Measurements from ENCODE around the gene GRIN2B.

Gene GRIN2B

GRCh38 chr12:13981296-13981962 is at the start of gene GRIN2B:
Gene GRIN2B, minus strand, starts transcription at chr12:13981602. Its CDS starts 115,394 bp downstream, at chr12:13866208.
- intact Hi-C loops (cut with micrococcal nuclease) = no loop called here
- no peak within 1 kb of the TSS for H3K27ac Mint-ChIP-seq
- no peaks in the 10 kb centered on the region for H3K9me3 Mint-ChIP-seq
- peaks cover 61% of the 10 kb centered on the region for H3K27me3 Mint-ChIP-seq
- no peaks in the 10 kb centered on the region for H3K36me3 Mint-ChIP-seq (ENCODE audit: low read depth)
- H3K4me3 Mint-ChIP-seq = no peak within 1 kb of the TSS
- H3K4me1 Mint-ChIP-seq (ENCODE audit: low read depth) = no peaks in the 10 kb centered on the region

- Mint-ChIP-seq H3K4me1 (ENCODE audit: low read depth) (no peaks in the 10 kb centered on the region), H3K27me3 (no peaks in the 10 kb centered on the region), H3K4me3 (no peak overlapping the region), H3K9me3 (no peaks in the 10 kb centered on the region), H3K27ac (no peak overlapping the region), H3K36me3 (ENCODE audit: low read depth) (no peaks in the 10 kb centered on the region)
- intact Hi-C loops (cut with micrococcal nuclease) = no loop called here
These were observed 45.1 kb upstream of the GRIN2B start for GRCh38 chr12:14026537-14026936.

GRCh38 chr12:14024591-14024990 is 43.2 kb upstream of the GRIN2B start:
- Mint-ChIP-seq H3K4me1 (ENCODE audit: low read depth) (no peaks in the 10 kb centered on the region), H3K36me3 (ENCODE audit: low read depth) (no peaks in the 10 kb centered on the region), H3K27ac (no peak overlapping the region), H3K9me3 (no peaks in the 10 kb centered on the region), H3K4me3 (no peak overlapping the region), H3K27me3 (no peaks in the 10 kb centered on the region)
- intact Hi-C loops (cut with micrococcal nuclease) = no loop called here

- no peaks in the 10 kb centered on the region for H3K4me1 Mint-ChIP-seq (ENCODE audit: low read depth)
- no peak overlapping the region for H3K27ac Mint-ChIP-seq
- no peaks in the 10 kb centered on the region for H3K9me3 Mint-ChIP-seq
- H3K27me3 Mint-ChIP-seq = no peaks in the 10 kb centered on the region
- H3K36me3 Mint-ChIP-seq (ENCODE audit: low read depth) = no peaks in the 10 kb centered on the region
- no peak overlapping the region for H3K4me3 Mint-ChIP-seq
- intact Hi-C loops (cut with micrococcal nuclease) = no loop called here
These were observed 36.7 kb upstream of the GRIN2B start for GRCh38 chr12:14018080-14018479.

GRCh38 chr12:14010989-14011388 is 29.6 kb upstream of the GRIN2B start:
- Mint-ChIP-seq H3K4me1 (ENCODE audit: low read depth) (no peaks in the 10 kb centered on the region), H3K4me3 (no peak overlapping the region), H3K27me3 (no peaks in the 10 kb centered on the region), H3K9me3 (no peaks in the 10 kb centered on the region), H3K36me3 (ENCODE audit: low read depth) (no peaks in the 10 kb centered on the region), H3K27ac (no peak overlapping the region)
- intact Hi-C loops (cut with micrococcal nuclease) = no loop called here

GRCh38 chr12:14007639-14008038 is 26.2 kb upstream of the GRIN2B start:
- H3K27ac Mint-ChIP-seq = no peak overlapping the region
- no peaks in the 10 kb centered on the region for H3K27me3 Mint-ChIP-seq
- no peak overlapping the region for H3K4me3 Mint-ChIP-seq
- no peaks in the 10 kb centered on the region for H3K9me3 Mint-ChIP-seq
- intact Hi-C loops (cut with micrococcal nuclease) = no loop called here
- no peaks in the 10 kb centered on the region for H3K36me3 Mint-ChIP-seq (ENCODE audit: low read depth)
- H3K4me1 Mint-ChIP-seq (ENCODE audit: low read depth) = no peaks in the 10 kb centered on the region

GRCh38 chr12:13992585-13992984 is 11.2 kb upstream of the GRIN2B start:
- no peaks in the 10 kb centered on the region for H3K9me3 Mint-ChIP-seq
- no peaks in the 10 kb centered on the region for H3K4me1 Mint-ChIP-seq (ENCODE audit: low read depth)
- no peaks in the 10 kb centered on the region for H3K36me3 Mint-ChIP-seq (ENCODE audit: low read depth)
- H3K27me3 Mint-ChIP-seq = peaks cover 4% of the 10 kb centered on the region
- intact Hi-C loops (cut with micrococcal nuclease) = no loop called here
- no peak overlapping the region for H3K4me3 Mint-ChIP-seq
- H3K27ac Mint-ChIP-seq = no peak overlapping the region

GRCh38 chr12:13992106-13992505 is 10.7 kb upstream of the GRIN2B start:
- intact Hi-C loops (cut with micrococcal nuclease) = no loop called here
- H3K4me1 Mint-ChIP-seq (ENCODE audit: low read depth) = no peaks in the 10 kb centered on the region
- H3K4me3 Mint-ChIP-seq = no peak overlapping the region
- no peak overlapping the region for H3K27ac Mint-ChIP-seq
- H3K27me3 Mint-ChIP-seq = peaks cover 4% of the 10 kb centered on the region
- no peaks in the 10 kb centered on the region for H3K9me3 Mint-ChIP-seq
- H3K36me3 Mint-ChIP-seq (ENCODE audit: low read depth) = no peaks in the 10 kb centered on the region

GRCh38 chr12:13986031-13986430 is 4.6 kb upstream of the GRIN2B start:
- no peak overlapping the region for H3K4me3 Mint-ChIP-seq

GRCh38 chr12:13981990-13982389 is 588 bp upstream of the GRIN2B start:
- H3K9me3 Mint-ChIP-seq = no peaks in the 10 kb centered on the region
- no peak overlapping the region for H3K4me3 Mint-ChIP-seq
- intact Hi-C loops (cut with micrococcal nuclease) = no loop called here
- no peaks in the 10 kb centered on the region for H3K36me3 Mint-ChIP-seq (ENCODE audit: low read depth)
- H3K27ac Mint-ChIP-seq = no peak overlapping the region
- peaks cover 60% of the 10 kb centered on the region for H3K27me3 Mint-ChIP-seq
- H3K4me1 Mint-ChIP-seq (ENCODE audit: low read depth) = no peaks in the 10 kb centered on the region

More at GRCh38 chr12:13986031-13986430, 4.6 kb upstream of the GRIN2B start:
- H3K27ac Mint-ChIP-seq = no peak overlapping the region
- H3K4me1 Mint-ChIP-seq (ENCODE audit: low read depth) = no peaks in the 10 kb centered on the region
- H3K36me3 Mint-ChIP-seq (ENCODE audit: low read depth) = no peaks in the 10 kb centered on the region
- H3K9me3 Mint-ChIP-seq = no peaks in the 10 kb centered on the region
- intact Hi-C loops (cut with micrococcal nuclease) = no loop called here
- H3K27me3 Mint-ChIP-seq = peaks cover 30% of the 10 kb centered on the region

- H3K4me3 Mint-ChIP-seq = no peak overlapping the region
- peaks cover 60% of the 10 kb centered on the region for H3K27me3 Mint-ChIP-seq
- no peak overlapping the region for H3K27ac Mint-ChIP-seq
- H3K9me3 Mint-ChIP-seq = no peaks in the 10 kb centered on the region
- H3K4me1 Mint-ChIP-seq (ENCODE audit: low read depth) = no peaks in the 10 kb centered on the region
- H3K36me3 Mint-ChIP-seq (ENCODE audit: low read depth) = no peaks in the 10 kb centered on the region
- intact Hi-C loops (cut with micrococcal nuclease) = no loop called here
These were observed 685 bp downstream of the GRIN2B start for GRCh38 chr12:13980538-13981295.

- no peaks in the 10 kb centered on the region for H3K36me3 Mint-ChIP-seq (ENCODE audit: low read depth)
- H3K27me3 Mint-ChIP-seq = peaks cover 60% of the 10 kb centered on the region
- no peaks in the 10 kb centered on the region for H3K4me1 Mint-ChIP-seq (ENCODE audit: low read depth)
- H3K4me3 Mint-ChIP-seq = no peak overlapping the region
- H3K9me3 Mint-ChIP-seq = no peaks in the 10 kb centered on the region
- no peak overlapping the region for H3K27ac Mint-ChIP-seq
- intact Hi-C loops (cut with micrococcal nuclease) = no loop called here
These were observed 1.5 kb downstream of the GRIN2B start for GRCh38 chr12:13979772-13980378.

- peaks cover 57% of the 10 kb centered on the region for H3K27me3 Mint-ChIP-seq
- H3K4me3 Mint-ChIP-seq = no peak overlapping the region
- H3K4me1 Mint-ChIP-seq (ENCODE audit: low read depth) = no peaks in the 10 kb centered on the region
These were observed 2.5 kb downstream of the GRIN2B start for GRCh38 chr12:13978876-13979275.

GRCh38 chr12:13976880-13977279 is 4.5 kb downstream of the GRIN2B start:
- Mint-ChIP-seq H3K4me1 (ENCODE audit: low read depth) (no peaks in the 10 kb centered on the region), H3K9me3 (no peaks in the 10 kb centered on the region), H3K27ac (no peak overlapping the region), H3K36me3 (ENCODE audit: low read depth) (no peaks in the 10 kb centered on the region), H3K4me3 (no peak overlapping the region), H3K27me3 (peaks cover 41% of the 10 kb centered on the region)
- intact Hi-C loops (cut with micrococcal nuclease) = no loop called here

More at GRCh38 chr12:13978876-13979275, 2.5 kb downstream of the GRIN2B start:
- Mint-ChIP-seq H3K36me3 (ENCODE audit: low read depth) (no peaks in the 10 kb centered on the region), H3K9me3 (no peaks in the 10 kb centered on the region), H3K27ac (no peak overlapping the region)
- intact Hi-C loops (cut with micrococcal nuclease) = no loop called here

Measured in dendritic cell treated with granulocyte-macrophage colony-stimulating factor and Interleukin-4, amounts not matched to agents 40 ng/mL and 50 ng/mL, for 4 days (primary cell).